HG02840 (cell line): ENCODE results near the gene MFSD1.
"Not testable (repeated sequence)": the region's sequence is repeated elsewhere in the genome, so short reads cannot be mapped to it uniquely, and the experiment has no call there.

Experiments used
- ATAC-seq: cut with Tn5 transposase; IDR thresholded peaks from one replicate; pipeline ENCODE4 v1.9.1; 2021; ENCODE audit warnings: mild to moderate bottlenecking, moderate library complexity, moderate number of reproducible peaks; ENCODE audit not compliant: unreplicated experiment, low FRiP score

Gene MFSD1

GRCh38 chr3:158775426-158776410 is 26.1 kb upstream of the MFSD1 start:
- ATAC-seq, result no peak

- ATAC-seq, result no peak
Observed at GRCh38 chr3:158776531-158776930, 25.3 kb upstream of the MFSD1 start.

GRCh38 chr3:158777161-158777873 is 24.5 kb upstream of the MFSD1 start:
- ATAC-seq, result no peak

GRCh38 chr3:158780766-158781165 is 21.1 kb upstream of the MFSD1 start:
- no peak for ATAC-seq

- no peak for ATAC-seq
Observed at GRCh38 chr3:158781191-158781590, 20.7 kb upstream of the MFSD1 start.

GRCh38 chr3:158781849-158782248 is 20.0 kb upstream of the MFSD1 start:
- no peak for ATAC-seq

GRCh38 chr3:158782283-158782989 is 19.4 kb upstream of the MFSD1 start:
- ATAC-seq, result no peak

GRCh38 chr3:158783051-158783450 is 18.8 kb upstream of the MFSD1 start:
- ATAC-seq, result no peak

GRCh38 chr3:158785972-158786371 is 15.9 kb upstream of the MFSD1 start:
- ATAC-seq, result no peak

GRCh38 chr3:158788446-158788845 is 13.4 kb upstream of the MFSD1 start:
- ATAC-seq, result no peak

- no peak for ATAC-seq
Observed at GRCh38 chr3:158789592-158789991, 12.3 kb upstream of the MFSD1 start.

GRCh38 chr3:158790901-158791589 is 10.8 kb upstream of the MFSD1 start:
- peak; percentile 61 for ATAC-seq

- not testable (repeated sequence) for ATAC-seq
Observed at GRCh38 chr3:158791590-158791920, 10.3 kb upstream of the MFSD1 start.

- no peak for ATAC-seq
Observed at GRCh38 chr3:158792709-158793108, 9.1 kb upstream of the MFSD1 start.

GRCh38 chr3:158794206-158794605 is 7.6 kb upstream of the MFSD1 start:
- ATAC-seq, result no peak

- ATAC-seq, result no peak
Observed at GRCh38 chr3:158794936-158795518, 6.8 kb upstream of the MFSD1 start.

GRCh38 chr3:158801201-158801600 is 653 bp upstream of the MFSD1 start:
- ATAC-seq, result no peak

- peak; percentile 33 for ATAC-seq
Observed at GRCh38 chr3:158802409-158803268, 785 bp downstream of the MFSD1 start.

- ATAC-seq, result no peak
Observed at GRCh38 chr3:158804441-158804840, 2.6 kb downstream of the MFSD1 start.
